OCI-M2 (cell line): ENCODE results near the gene CCDC92B.
A peak's percentile ranks its signal among the peaks of the same experiment; 100 is the strongest.

Source experiments
- DNase-seq: peaks from one replicate; lab custom pipeline; 2025; ENCODE audit not compliant: unreplicated experiment; lab: John Stamatoyannopoulos, UW

Gene CCDC92B

GRCh38 chr17:2723505-2723996 lies 25.9 kb downstream of the CCDC92B start:
- no peak for DNase-seq

- DNase-seq, result no peak
Observed at GRCh38 chr17:2722611-2723010, 26.8 kb downstream of the CCDC92B start.

GRCh38 chr17:2721603-2722002 lies 27.8 kb downstream of the CCDC92B start:
- no peak for DNase-seq

- DNase-seq, result no peak
Observed at GRCh38 chr17:2719861-2720260, 29.6 kb downstream of the CCDC92B start.

- no peak for DNase-seq
Observed at GRCh38 chr17:2718150-2718938, 31.1 kb downstream of the CCDC92B start.

GRCh38 chr17:2716649-2717048 lies 32.8 kb downstream of the CCDC92B start:
- DNase-seq, result no peak

GRCh38 chr17:2713881-2714280 lies 35.6 kb downstream of the CCDC92B start:
- no peak for DNase-seq

GRCh38 chr17:2712300-2713043 lies 37.0 kb downstream of the CCDC92B start:
- DNase-seq, result no peak

GRCh38 chr17:2711608-2712299 lies 37.7 kb downstream of the CCDC92B start, which contains the start of gene CLUH:
Gene CLUH (minus strand): TSS chr17:2711764. CDS start chr17:2711661, 103 bp downstream.
- DNase-seq, result peak; percentile 53

GRCh38 chr17:2710803-2711607 lies 38.4 kb downstream of the CCDC92B start:
- no peak for DNase-seq

GRCh38 chr17:2710071-2710802 lies 39.2 kb downstream of the CCDC92B start:
- DNase-seq, result no peak

- DNase-seq, result no peak
Observed at GRCh38 chr17:2709183-2709661, 40.2 kb downstream of the CCDC92B start.

- no peak for DNase-seq
Observed at GRCh38 chr17:2708585-2709182, 40.8 kb downstream of the CCDC92B start.

- no peak for DNase-seq
Observed at GRCh38 chr17:2707721-2708584, 41.5 kb downstream of the CCDC92B start.

- no peak for DNase-seq
Observed at GRCh38 chr17:2706911-2707510, 42.4 kb downstream of the CCDC92B start.

GRCh38 chr17:2705888-2706795 lies 43.3 kb downstream of the CCDC92B start:
- no peak for DNase-seq

- no peak for DNase-seq
Observed at GRCh38 chr17:2705263-2705662, 44.2 kb downstream of the CCDC92B start.
